HFFc6 (cell line): Measurements from ENCODE around the gene PRKG2. TPM values are rescaled to one million over a fixed set of nuclear protein-coding genes. Genes with fewer than 3 reads are reported as not detected.

Experiments used
- DNase-seq: peaks from one replicate; pipeline ENCODE4 v3.0.0-alpha.2; 2018
- H3K27ac Mint-ChIP-seq: 2 replicates; pipeline ENCODE4 v1.8.0; 2020; ENCODE audit warnings: mild to moderate bottlenecking, mixed read lengths
- H3K27me3 Mint-ChIP-seq: 2 replicates; pipeline ENCODE4 v1.8.0; 2021; ENCODE audit warnings: mild to moderate bottlenecking, moderate library complexity, mixed read lengths; ENCODE audit not compliant: insufficient read depth
- H3K36me3 Mint-ChIP-seq: 2 replicates; pipeline ENCODE4 v1.8.0; 2021; ENCODE audit warnings: low read depth, mixed read lengths
- H3K4me1 Mint-ChIP-seq: 2 replicates; pipeline ENCODE4 v1.8.0; 2020; ENCODE audit warnings: low read depth, mixed read lengths
- H3K4me3 Mint-ChIP-seq: 2 replicates; pipeline ENCODE4 v1.8.0; 2020; ENCODE audit warnings: mild to moderate bottlenecking, moderate library complexity, mixed read lengths
- H3K9me3 Mint-ChIP-seq: 2 replicates; pipeline ENCODE4 v1.8.0; 2020; ENCODE audit warnings: mild to moderate bottlenecking, mixed read lengths
- CTCF ChIP-seq: fragments of 200-600 bp; sonication (generic); IDR thresholded peaks from 2 replicates; pipeline ENCODE4 v1.5.0; 2021; ENCODE audit warnings: antibody characterized with exemption, mild to moderate bottlenecking
- total RNA-seq, 6 experiments: library from RNA; stranded (reverse); fragmentation: NEBNext Ultra II Directional; extraction: Animal tissue kit (Norgen Biotek cat#: 25700); gene quantifications; 2 replicates in 1 of 6; 3 replicates in 5 of 6; pipeline ENCODE4 v1.2.3, GENCODE V29; 2021

Gene PRKG2
- total RNA-seq, 6 experiments from 2014 or later, result not detected

- no peak overlapping the region for H3K27ac Mint-ChIP-seq
- H3K36me3 Mint-ChIP-seq, result no peaks in the 10 kb centered on the region
- H3K9me3 Mint-ChIP-seq, result peaks cover 36% of the 10 kb centered on the region
- H3K4me1 Mint-ChIP-seq, result no peaks in the 10 kb centered on the region
- DNase-seq, result no peak
- no peaks in the 10 kb centered on the region for H3K27me3 Mint-ChIP-seq
- TF ChIP-seq CTCF, result no peak
- no peak overlapping the region for H3K4me3 Mint-ChIP-seq
Measured at GRCh38 chr4:81257021-81257420, 42.0 kb upstream of the PRKG2 start.

- Mint-ChIP-seq H3K36me3 (no peaks in the 10 kb centered on the region), H3K9me3 (peaks cover 33% of the 10 kb centered on the region), H3K27me3 (no peaks in the 10 kb centered on the region), H3K27ac (no peak overlapping the region), H3K4me3 (no peak overlapping the region), H3K4me1 (no peaks in the 10 kb centered on the region)
- no peak for TF ChIP-seq CTCF
- DNase-seq, result no peak
Measured at GRCh38 chr4:81256059-81256970, 41.3 kb upstream of the PRKG2 start.

GRCh38 chr4:81255524-81255923, 40.5 kb upstream of the PRKG2 start:
- Mint-ChIP-seq H3K9me3 (peaks cover 30% of the 10 kb centered on the region), H3K36me3 (no peaks in the 10 kb centered on the region), H3K27me3 (no peaks in the 10 kb centered on the region), H3K4me3 (no peak overlapping the region), H3K4me1 (no peaks in the 10 kb centered on the region), H3K27ac (no peak overlapping the region)
- TF ChIP-seq CTCF, result no peak
- DNase-seq, result no peak

GRCh38 chr4:81250430-81250829, 35.4 kb upstream of the PRKG2 start:
- no peak for DNase-seq
- H3K36me3 Mint-ChIP-seq, result no peaks in the 10 kb centered on the region
- H3K9me3 Mint-ChIP-seq, result peaks cover 19% of the 10 kb centered on the region
- no peak overlapping the region for H3K27ac Mint-ChIP-seq
- H3K4me1 Mint-ChIP-seq, result no peaks in the 10 kb centered on the region
- no peak overlapping the region for H3K4me3 Mint-ChIP-seq
- no peak for TF ChIP-seq CTCF
- no peaks in the 10 kb centered on the region for H3K27me3 Mint-ChIP-seq

- Mint-ChIP-seq H3K27me3 (peaks cover 1% of the 10 kb centered on the region; the same call in 1 of the 2 replicates), H3K27ac (no peak overlapping the region), H3K9me3 (peaks cover 17% of the 10 kb centered on the region), H3K4me3 (no peak overlapping the region), H3K36me3 (no peaks in the 10 kb centered on the region), H3K4me1 (no peaks in the 10 kb centered on the region)
- TF ChIP-seq CTCF, result no peak
- DNase-seq, result no peak
Measured at GRCh38 chr4:81245218-81246009, 30.4 kb upstream of the PRKG2 start.
